K562 treated with DMSO at 1 percent for 24 hours (cell line): ENCODE results near the gene ZNF670. TPM values are rescaled to one million over a fixed set of nuclear protein-coding genes. Genes with fewer than 3 reads are reported as not detected.

ENCODE experiments used
- total RNA-seq: library from RNA; unstranded; fragments of 300-600 nt; gene quantifications from 2 replicates; pipeline ENCODE4 v1.2.3, GENCODE V29; 2022; ENCODE audit warnings: low read depth; ENCODE audit not compliant: insufficient read depth

ZNF670 gene
- total RNA-seq: 2.7 and 4.0 TPM in 2 replicates

DNA sequence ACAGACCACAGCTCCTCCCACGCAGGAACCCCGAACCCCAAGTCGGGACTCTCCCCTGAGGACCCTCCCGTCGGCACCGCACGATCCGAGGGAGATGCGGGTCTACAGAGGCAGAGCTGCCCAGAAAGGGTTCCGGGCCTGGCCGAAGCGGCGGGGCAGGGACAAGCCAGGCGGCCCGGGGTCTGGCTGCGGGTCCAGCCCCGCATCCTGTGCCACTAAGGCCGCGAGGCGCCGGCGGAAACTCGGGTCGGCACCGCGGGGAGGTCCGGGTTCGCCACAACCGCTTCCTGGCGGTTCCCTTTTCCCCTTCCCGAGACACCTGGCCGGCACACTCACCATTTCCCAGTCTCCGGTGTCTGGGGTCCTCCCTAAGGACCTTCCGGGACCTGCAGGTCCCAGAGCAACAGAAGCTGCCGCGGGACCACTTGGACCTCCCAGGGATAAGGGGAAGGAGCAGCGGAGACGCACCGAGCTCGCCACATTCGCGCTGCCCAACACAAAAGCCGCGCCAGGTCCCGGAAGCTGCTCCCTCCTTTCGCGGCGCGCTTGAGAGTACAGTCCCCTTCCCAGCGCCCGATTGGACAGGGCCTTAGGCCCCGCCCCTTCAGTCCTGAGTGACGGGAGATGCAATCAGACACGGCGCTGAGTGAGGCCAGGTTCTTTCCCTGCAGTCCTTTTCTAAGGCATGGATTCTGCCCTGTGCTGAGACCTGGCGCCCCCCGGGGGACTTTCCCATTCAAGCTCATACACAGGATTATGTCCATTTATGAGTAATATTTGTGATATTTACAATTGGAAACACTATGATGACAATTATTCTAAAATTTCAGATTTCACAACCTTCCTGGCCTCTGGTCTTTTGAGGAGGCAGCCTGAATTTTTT is at the start of gene ZNF670:
ZNF670 (minus strand) TSS at position 554 of the 883 bp plus-strand sequence; CDS start at position 339, 215 bp downstream.

DNA sequence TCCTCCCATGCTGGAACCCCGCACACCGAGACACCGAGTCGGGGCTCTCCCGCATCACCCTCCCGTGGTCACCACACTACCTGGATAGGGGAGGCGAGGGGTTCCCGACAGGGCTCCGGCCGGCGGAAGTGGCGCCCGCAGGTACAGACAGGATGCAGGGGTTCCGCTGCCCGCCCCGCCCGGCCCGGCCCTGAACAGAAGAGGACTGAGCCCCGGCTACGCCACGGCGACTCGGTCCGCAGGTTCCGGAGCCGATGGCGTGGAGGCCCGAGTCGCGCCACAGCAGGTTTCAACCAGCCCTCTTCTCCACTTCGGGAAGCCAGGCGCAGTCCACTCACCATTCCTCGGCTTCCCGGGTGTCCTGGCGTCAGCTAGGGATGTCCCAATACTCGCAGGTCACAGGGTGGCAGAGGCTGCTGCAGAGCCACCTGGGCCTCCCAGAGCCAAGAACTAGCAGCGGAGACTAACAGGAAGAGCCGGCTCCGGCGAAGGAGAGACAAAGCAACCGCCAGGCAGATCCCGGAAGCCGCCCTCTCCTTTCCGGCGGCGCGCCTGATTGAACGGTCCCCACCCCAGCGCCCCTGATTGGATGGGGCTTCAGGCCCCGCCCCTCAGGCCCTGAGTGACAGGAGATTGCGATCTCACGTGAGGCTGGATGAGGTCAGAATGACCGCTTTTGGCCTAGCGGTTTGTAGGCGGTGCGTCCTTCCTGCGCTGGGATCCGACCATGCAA is 25.4 kb upstream of the ZNF670 start, which contains the start of gene ZNF669:
ZNF669 (minus strand) TSS at position 498 of the 733 bp plus-strand sequence; CDS start at position 341, 157 bp downstream.

Other genes starting within 250 kb of the ZNF670 start
- 14.9 and 17.9 TPM in 2 replicates for gene AHCTF1, start 146.9 kb downstream of the ZNF670 start, total RNA-seq
- gene ZNF695, start 70.8 kb downstream of the ZNF670 start, total RNA-seq: 6.6 and 8.3 TPM in 2 replicates
- gene ZNF669, start 25.5 kb upstream of the ZNF670 start, total RNA-seq: 6.2 and 7.1 TPM in 2 replicates
- 10.9 and 16.5 TPM in 2 replicates for gene ZNF124, start 93.2 kb upstream of the ZNF670 start, total RNA-seq
- gene VN1R5, start 177.3 kb upstream of the ZNF670 start, total RNA-seq: not detected in 2 replicates